ENCODE data around the gene C15orf39.

GRCh38 chr15:75225951-75226732, 24.5 kb downstream of the C15orf39 start:
- TF ChIP-seq CTCF (IDR thresholded peaks at IDR 0.05) (no peak), POLR2A (IDR thresholded peaks at IDR 0.05) (no peak)
